Stimulated activated CD4-positive, alpha-beta T cell treated with anti-CD3 and anti-CD28 coated beads, Interleukin-12 subunit alpha, Interleukin-12 subunit beta, amount 100 ng/mL, for 48 hours (primary cell): ENCODE results near the gene SLC18A2.

Source experiments
- DNase-seq, 3 donors: peaks; one replicate each; pipeline ENCODE4 v3.0.0-alpha.2; 2020; ENCODE audit warnings: low read depth in 2 of 3, low spot score in 1 of 3

Gene SLC18A2

GRCh38 chr10:117237401-117237991 lies 3.4 kb upstream of the SLC18A2 start:
- DNase-seq: no peak

GRCh38 chr10:117239051-117239450 lies 1.9 kb upstream of the SLC18A2 start:
- DNase-seq: no peak

- no peak for DNase-seq
Observed at GRCh38 chr10:117239721-117240620, 943 bp upstream of the SLC18A2 start.

GRCh38 chr10:117241541-117242462 lies 888 bp downstream of the SLC18A2 start:
- no peak for DNase-seq

GRCh38 chr10:117242463-117242832 lies 1.5 kb downstream of the SLC18A2 start:
- no peak for DNase-seq

- DNase-seq: no peak
Observed at GRCh38 chr10:117246997-117247671, 6.2 kb downstream of the SLC18A2 start.

GRCh38 chr10:117248750-117249465 lies 8.0 kb downstream of the SLC18A2 start:
- DNase-seq: no peak

GRCh38 chr10:117249493-117250093 lies 8.7 kb downstream of the SLC18A2 start:
- DNase-seq: no peak

- DNase-seq: no peak
Observed at GRCh38 chr10:117250411-117250810, 9.5 kb downstream of the SLC18A2 start.

- DNase-seq: no peak
Observed at GRCh38 chr10:117253908-117254307, 13.0 kb downstream of the SLC18A2 start.

- no peak for DNase-seq
Observed at GRCh38 chr10:117254338-117254737, 13.4 kb downstream of the SLC18A2 start.

GRCh38 chr10:117254774-117255735 lies 14.1 kb downstream of the SLC18A2 start:
- DNase-seq: no peak

- DNase-seq: no peak
Observed at GRCh38 chr10:117255835-117256460, 15.0 kb downstream of the SLC18A2 start.

- no peak for DNase-seq
Observed at GRCh38 chr10:117256910-117257309, 16.0 kb downstream of the SLC18A2 start.

GRCh38 chr10:117257721-117258120 lies 16.8 kb downstream of the SLC18A2 start:
- no peak for DNase-seq

- DNase-seq: no peak
Observed at GRCh38 chr10:117259279-117259678, 18.4 kb downstream of the SLC18A2 start.

- DNase-seq: no peak
Observed at GRCh38 chr10:117260084-117260483, 19.2 kb downstream of the SLC18A2 start.

GRCh38 chr10:117261501-117261900 lies 20.6 kb downstream of the SLC18A2 start:
- DNase-seq: no peak
